SK-N-MC (cell line): ENCODE results near the gene DCTN3.

Experiments
- DNase-seq: peaks from one replicate; pipeline ENCODE4 v3.0.0-alpha.2; 2011; ENCODE audit warnings: low read depth, low spot score
- H3K27ac ChIP-seq: fragments of 200-600 bp; sonication (generic); 2 replicates; pipeline ENCODE4 v1.5.1; 2016; ENCODE audit warnings: mixed run types
- H3K36me3 ChIP-seq: fragments of 200-600 bp; sonication (generic); 2 replicates; pipeline ENCODE4 v1.6.1; 2017; ENCODE audit warnings: antibody characterized with exemption, low read length, mixed read lengths; ENCODE audit not compliant: insufficient read depth
- H3K4me3 ChIP-seq: fragments of 200-600 bp; sonication (generic); 2 replicates; pipeline ENCODE4 v1.5.1; 2016
- H3K9ac ChIP-seq: fragments of 200-600 bp; sonication (generic); 2 replicates; pipeline ENCODE4 v1.8.0; 2017; ENCODE audit warnings: mixed run types, mixed read lengths; ENCODE audit not compliant: insufficient read length
- H3K9me3 ChIP-seq: fragments of 200-600 bp; sonication (generic); 2 replicates; pipeline ENCODE4 v1.6.1; 2017; ENCODE audit warnings: low read depth, mild to moderate bottlenecking, antibody characterized with exemption, low read length, moderate library complexity, mixed read lengths
- EZH2 ChIP-seq: fragments of 200-600 bp; sonication (generic); IDR thresholded peaks from one replicate; pipeline ENCODE4 v1.6.1; 2017; ENCODE audit warnings: antibody characterized with exemption
- FOXP2 ChIP-seq: optimal IDR thresholded peaks from 2 replicates; pipeline ENCODE3; 2011; ENCODE audit warnings: mild to moderate bottlenecking, moderate library complexity; ENCODE audit not compliant: insufficient read depth; ENCODE audit errors: extremely low read length, control extremely low read depth
- POLR2AphosphoS5 ChIP-seq: IDR thresholded peaks from 2 replicates; pipeline ENCODE4 v1.6.1; 2012; ENCODE audit warnings: mild to moderate bottlenecking, low read depth, low read length, borderline replicate concordance

DCTN3 gene

DNA sequence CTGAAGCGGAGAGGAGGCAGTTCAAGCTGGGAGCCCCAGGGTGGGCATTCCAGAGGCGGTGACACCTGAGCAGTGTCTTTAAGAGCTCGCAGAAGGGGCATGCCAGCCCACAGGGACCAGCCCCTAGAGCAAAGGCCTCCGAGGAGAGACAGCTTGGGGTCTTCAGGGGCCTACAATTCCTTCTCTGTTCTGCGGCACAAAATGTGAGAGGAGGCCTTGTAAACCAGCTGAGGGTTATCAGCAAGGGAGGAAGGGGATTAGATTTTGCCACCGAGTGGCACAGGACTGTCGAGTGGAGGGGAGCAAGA lies 17.8 kb upstream of the DCTN3 start:
- Histone ChIP-seq H3K9ac (peak overlapping the region; percentile 86), H3K4me3 (peak overlapping the region; percentile 98), H3K27ac (peak overlapping the region; percentile 77), H3K36me3 (peaks cover 13% of the 10 kb centered on the region; the same call in 1 of the 2 replicates), H3K9me3 (no peaks in the 10 kb centered on the region)
- no peak for TF ChIP-seq EZH2
- TF ChIP-seq POLR2AphosphoS5: no peak
- no peak for TF ChIP-seq FOXP2
- no peak for DNase-seq

DNA sequence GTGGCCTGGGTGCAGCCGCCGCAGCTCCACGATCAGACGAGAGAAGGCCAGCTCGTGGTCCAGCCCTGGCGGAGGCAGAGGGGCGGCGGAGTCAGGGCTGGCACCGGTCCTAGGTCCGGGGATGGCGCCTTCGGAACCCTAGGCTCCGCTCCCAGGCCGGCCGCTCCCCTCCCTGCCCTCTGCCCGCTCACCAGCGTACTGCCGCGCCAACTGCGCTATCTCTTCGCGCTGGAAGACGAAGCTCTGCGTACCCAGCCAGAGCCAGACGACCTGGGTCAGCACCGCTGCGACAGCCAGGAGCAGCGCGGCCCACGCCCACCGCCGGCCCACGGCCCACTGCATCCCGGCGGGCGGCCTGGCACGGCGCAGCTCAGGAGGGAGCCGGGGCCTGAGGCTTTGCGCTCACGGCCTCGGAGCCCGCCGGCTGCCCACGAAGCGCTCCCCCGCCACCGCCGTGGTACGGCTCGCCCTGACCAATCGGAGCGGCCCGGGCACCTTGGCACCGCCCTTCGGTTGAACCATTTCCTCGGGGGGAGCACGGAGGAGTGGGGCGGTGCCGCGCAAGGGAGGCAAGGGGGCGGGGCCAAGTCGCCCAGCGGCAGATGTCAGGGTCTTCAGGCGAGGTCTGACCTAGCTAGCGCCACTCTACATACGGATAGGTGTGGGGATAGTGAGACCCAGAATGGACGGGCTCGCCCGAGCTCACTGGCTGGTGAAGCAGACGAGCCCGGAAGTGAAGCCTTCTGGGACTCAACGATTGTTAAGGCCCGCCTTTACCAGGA lies 17.3 kb upstream of the DCTN3 start, which contains the start of gene SIGMAR1:
SIGMAR1 (minus strand) TSS at position 432 of the 782 bp plus-strand sequence; CDS start at position 342, 90 bp downstream.
- H3K9me3 ChIP-seq: no peaks in the 10 kb centered on the region
- peak within 1 kb of the TSS; percentile 98 for H3K4me3 ChIP-seq
- peak within 1 kb of the TSS; percentile 77 for H3K27ac ChIP-seq
- no peak for DNase-seq
- TF ChIP-seq FOXP2: peak; percentile 45
- no peak for TF ChIP-seq EZH2
- peak; percentile 93 for TF ChIP-seq POLR2AphosphoS5
- peaks cover 13% of the 10 kb centered on the region; the same call in 1 of the 2 replicates for H3K36me3 ChIP-seq
- H3K9ac ChIP-seq: peak within 1 kb of the TSS; percentile 86

DNA sequence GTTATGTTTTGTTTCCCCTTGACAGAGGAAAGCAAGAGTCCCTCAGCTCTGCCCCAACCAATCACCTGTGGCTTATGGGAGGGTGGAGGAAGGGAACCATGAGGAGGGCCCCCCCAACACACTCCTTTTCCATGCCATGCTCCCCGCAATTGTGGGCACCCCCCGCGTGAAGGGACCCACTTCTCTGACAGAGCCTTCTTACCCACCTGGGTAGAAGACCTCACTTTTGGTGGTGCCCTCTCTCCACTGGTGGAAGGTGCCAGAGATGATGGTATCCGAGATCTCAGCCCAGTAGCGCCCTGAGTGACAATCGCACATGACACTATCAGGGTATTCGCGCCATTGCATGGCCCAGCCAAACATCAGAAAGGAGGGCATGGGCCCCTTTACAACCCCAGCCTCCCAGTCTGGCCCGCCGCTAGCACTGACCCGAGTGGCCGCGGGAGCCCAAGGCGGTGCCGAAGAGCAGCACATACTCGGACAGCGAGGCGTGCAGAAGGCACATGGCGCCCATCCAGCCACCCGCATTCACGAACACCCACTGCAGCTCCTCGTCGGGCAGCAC lies 16.6 kb upstream of the DCTN3 start:
- DNase-seq: no peak
- no peak for TF ChIP-seq POLR2AphosphoS5
- TF ChIP-seq FOXP2: no peak
- TF ChIP-seq EZH2: no peak
- H3K4me3 ChIP-seq: peak overlapping the region; percentile 98
- H3K36me3 ChIP-seq: peaks cover 13% of the 10 kb centered on the region; the same call in 1 of the 2 replicates
- no peak overlapping the region for H3K27ac ChIP-seq
- no peaks in the 10 kb centered on the region for H3K9me3 ChIP-seq
- H3K9ac ChIP-seq: peak overlapping the region; percentile 86

DNA sequence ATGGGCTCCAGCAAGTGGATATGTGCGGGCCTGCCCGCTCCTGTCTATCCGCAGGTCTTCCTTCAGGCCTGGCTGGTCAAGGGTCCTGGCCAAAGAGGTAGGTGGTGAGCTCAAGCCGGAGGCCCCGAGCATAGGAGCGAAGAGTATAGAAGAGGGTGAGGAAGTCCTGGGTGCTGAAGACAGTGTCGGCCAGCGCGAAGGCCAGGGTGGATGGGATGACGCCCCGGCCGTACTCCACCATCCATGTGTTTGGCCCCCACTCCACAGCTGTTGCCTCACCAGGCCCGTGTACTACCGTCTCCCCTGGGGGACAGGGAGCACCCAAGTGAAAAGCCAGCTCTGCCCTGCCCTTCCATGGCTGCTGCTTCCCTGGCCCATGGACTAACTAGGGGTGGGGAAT lies 15.3 kb upstream of the DCTN3 start:
- peak overlapping the region; percentile 98; the same call in 1 of the 2 replicates for H3K4me3 ChIP-seq
- peak overlapping the region; percentile 41 for H3K9ac ChIP-seq
- TF ChIP-seq POLR2AphosphoS5 (no peak), FOXP2 (no peak), EZH2 (no peak)
- DNase-seq: no peak
- H3K36me3 ChIP-seq: peaks cover 13% of the 10 kb centered on the region; the same call in 1 of the 2 replicates
- H3K27ac ChIP-seq: no peak overlapping the region
- no peaks in the 10 kb centered on the region for H3K9me3 ChIP-seq

DNA sequence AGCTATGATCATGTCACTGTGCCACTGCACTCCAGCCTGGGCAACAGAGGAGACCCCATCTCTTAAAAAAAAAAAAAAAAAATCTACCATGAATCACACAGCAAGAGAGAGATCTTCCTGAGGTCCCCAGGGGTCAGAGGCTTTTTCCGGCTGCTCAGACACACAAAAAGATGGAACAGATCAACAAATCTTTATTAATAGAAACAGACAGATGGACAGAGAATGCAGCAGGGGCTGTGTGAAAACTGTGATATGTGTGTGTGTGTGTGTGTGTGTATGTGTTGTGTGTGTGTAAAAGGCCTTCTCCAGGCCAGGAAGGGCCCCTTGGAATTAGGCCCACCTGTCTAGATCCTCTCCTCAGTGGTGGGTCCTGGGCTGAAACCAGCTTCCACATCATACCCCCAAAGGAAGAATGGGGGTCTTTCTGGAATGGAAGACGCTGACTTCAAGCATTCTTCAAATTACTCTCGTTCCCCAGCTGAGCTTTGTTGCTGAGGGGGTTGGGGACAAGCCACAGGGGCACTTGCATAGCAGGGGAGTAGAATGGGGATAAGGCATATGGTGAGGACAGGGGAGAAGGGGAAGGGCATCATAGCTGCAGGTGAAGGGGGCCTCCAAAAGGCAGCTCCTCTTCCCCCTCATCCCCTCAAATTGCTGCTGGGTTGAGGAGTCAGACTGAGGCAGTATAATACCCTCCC lies 14.4 kb upstream of the DCTN3 start:
- H3K36me3 ChIP-seq: peaks cover 13% of the 10 kb centered on the region; the same call in 1 of the 2 replicates
- DNase-seq: no peak
- no peak overlapping the region for H3K4me3 ChIP-seq
- TF ChIP-seq EZH2: no peak
- peak; percentile 57; the same call in 1 of the 2 replicates for TF ChIP-seq POLR2AphosphoS5
- no peak for TF ChIP-seq FOXP2
- no peaks in the 10 kb centered on the region for H3K9me3 ChIP-seq
- no peak overlapping the region for H3K27ac ChIP-seq
- H3K9ac ChIP-seq: no peak overlapping the region

DNA sequence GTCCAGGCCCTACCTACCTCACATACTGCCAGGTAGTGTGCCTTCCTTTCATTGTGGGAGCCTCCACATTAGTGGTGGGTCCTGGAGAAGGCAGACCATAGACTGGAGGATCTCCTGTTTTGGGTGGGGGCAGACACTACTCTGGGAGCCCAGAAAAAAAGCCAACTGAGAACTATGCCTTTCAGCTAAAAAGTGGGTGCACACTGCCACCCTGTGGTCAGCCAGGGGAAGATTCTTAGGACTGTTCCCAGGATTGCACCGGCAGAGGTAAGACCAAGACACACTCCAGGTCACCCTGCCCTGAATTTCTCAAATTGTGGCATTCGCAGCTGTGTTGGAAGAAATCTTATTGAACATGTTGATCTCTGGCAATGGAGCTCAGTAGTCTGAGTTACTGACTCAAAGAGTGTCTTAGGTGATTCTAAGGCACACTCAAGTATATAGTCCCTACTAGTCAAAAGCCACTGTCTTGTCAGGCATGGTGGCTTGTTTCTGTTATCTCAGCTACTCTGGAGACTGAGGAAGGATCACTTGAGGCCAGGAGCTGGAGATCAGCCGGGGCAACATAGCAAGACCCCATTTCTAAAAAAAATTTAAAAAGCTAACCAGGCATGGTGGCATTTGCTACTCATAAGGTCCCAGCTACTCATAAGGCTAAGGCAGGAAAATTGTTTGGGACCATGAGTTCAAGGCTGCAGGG lies 13.7 kb upstream of the DCTN3 start:
- TF ChIP-seq EZH2: no peak
- no peak for TF ChIP-seq FOXP2
- TF ChIP-seq POLR2AphosphoS5: peak; percentile 68
- Histone ChIP-seq H3K27ac (no peak overlapping the region), H3K9me3 (no peaks in the 10 kb centered on the region), H3K9ac (no peak overlapping the region), H3K36me3 (peaks cover 13% of the 10 kb centered on the region; the same call in 1 of the 2 replicates), H3K4me3 (no peak overlapping the region)
- no peak for DNase-seq

DNA sequence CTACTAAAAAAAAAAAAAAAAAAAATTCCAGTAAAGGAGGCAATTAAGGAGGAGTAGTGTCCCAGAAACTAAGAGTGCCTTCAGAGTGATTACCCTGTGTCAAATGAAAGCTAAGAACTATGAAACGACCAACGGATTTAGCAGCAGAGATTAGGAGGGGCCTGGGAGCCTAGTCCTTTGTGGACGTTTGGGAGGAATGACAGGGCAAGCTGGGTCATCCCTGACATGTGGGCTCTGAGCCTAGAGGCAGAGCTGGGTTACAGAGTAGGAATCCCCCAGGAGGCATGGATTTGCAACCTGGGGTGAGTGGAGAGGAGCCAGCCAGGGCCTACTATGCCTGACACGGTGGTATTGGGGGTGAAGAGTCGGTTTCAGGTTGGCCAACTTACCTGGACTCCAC lies 12.9 kb upstream of the DCTN3 start:
- DNase-seq: no peak
- Histone ChIP-seq H3K36me3 (peaks cover 13% of the 10 kb centered on the region; the same call in 1 of the 2 replicates), H3K9me3 (no peaks in the 10 kb centered on the region), H3K27ac (no peak overlapping the region), H3K9ac (no peak overlapping the region), H3K4me3 (no peak overlapping the region)
- TF ChIP-seq EZH2: no peak
- TF ChIP-seq FOXP2: no peak
- TF ChIP-seq POLR2AphosphoS5: no peak
